Measurements from ENCODE around the gene FGGY.

DNA sequence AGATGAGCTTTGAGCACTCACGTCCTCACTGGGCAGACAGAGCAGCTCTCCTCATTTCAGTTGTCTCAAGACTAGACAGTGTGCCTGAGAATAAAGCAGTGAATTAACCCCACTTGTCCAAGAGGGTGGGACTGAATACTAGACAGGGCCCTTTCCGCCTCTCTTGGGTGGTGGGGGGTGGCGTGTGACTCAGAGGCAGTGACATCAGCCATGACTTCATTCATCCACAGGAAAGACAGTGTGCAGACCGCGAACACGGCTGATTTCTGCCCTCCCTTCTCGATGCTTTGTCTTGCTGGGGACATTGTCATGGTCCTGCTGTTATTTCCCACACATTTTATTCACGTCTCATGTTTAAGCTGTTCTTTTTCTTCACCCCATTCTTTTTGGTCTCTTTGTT is 64.9 kb downstream of the FGGY start:
- TF ChIP-seq YY1 (IDR thresholded peaks at IDR 0.05; ENCODE audit: insufficient read depth, insufficient read length): no peak
- TF ChIP-seq ZNF274 (IDR thresholded peaks at IDR 0.05; ENCODE audit: low read depth, low read length): no peak

Data from NT2/D1 (cell line).